Upper lobe of left lung (tissue), 6 donors: ENCODE measurements around the gene SDHA. TPM values are rescaled to one million over a fixed set of nuclear protein-coding genes. Genes with fewer than 3 reads are reported as not detected.

Source experiments
- ATAC-seq, 2 donors: fragments of 200-7000 bp; cut with Tn5 transposase; one replicate each; pipeline ENCODE4 v1.9.1; 2022; ENCODE audit warnings: mild to moderate bottlenecking in 2 of 2, moderate library complexity in 2 of 2; ENCODE audit not compliant: low FRiP score in 2 of 2
- DNase-seq, 2 donors: peaks; one replicate each; pipeline ENCODE4 v3.0.0-alpha.2; 2019 to 2020
- H3K27ac ChIP-seq, 4 donors: fragments of 200-600 bp; sonication (generic); one replicate each; pipeline ENCODE4 v1.5.1; 2016 to 2019
- H3K27me3 ChIP-seq, 4 donors: fragments of 200-600 bp; sonication (generic); one replicate each; pipeline ENCODE4 v1.5.1; 2017 to 2019
- H3K36me3 ChIP-seq, 4 donors: fragments of 200-600 bp; sonication (generic); one replicate each; pipeline ENCODE4 v1.5.1; 2016 to 2019
- H3K4me1 ChIP-seq, 4 donors: fragments of 200-600 bp; sonication (generic); one replicate each; pipeline ENCODE4 v1.5.1; 2018 to 2019
- H3K4me3 ChIP-seq, 4 donors: fragments of 200-600 bp; sonication (generic); one replicate each; pipeline ENCODE4 v1.5.1; 2017 to 2019; ENCODE audit warnings: mild to moderate bottlenecking in 2 of 4, moderate library complexity in 1 of 4
- H3K9me3 ChIP-seq, 4 donors: fragments of 200-600 bp; sonication (generic); one replicate each; pipeline ENCODE4 v1.5.1; 2018 to 2019
- EP300 ChIP-seq, 4 donors: sonication (generic); formaldehyde crosslinking; IDR thresholded peaks; one replicate each; pipeline ENCODE4 v1.5.1; 2017; ENCODE audit warnings: antibody characterized with exemption in 4 of 4, control low read depth in 2 of 4
- POLR2A ChIP-seq, 4 donors: fragments of 450-650 bp; IDR thresholded peaks; one replicate each; pipeline ENCODE4 v1.5.1; 2016 to 2017; ENCODE audit warnings: antibody characterized with exemption in 4 of 4, mild to moderate bottlenecking in 2 of 4
- POLR2AphosphoS5 ChIP-seq, 2 donors: sonication (generic); formaldehyde crosslinking; IDR thresholded peaks; one replicate each; pipeline ENCODE4 v1.5.1; 2017; ENCODE audit warnings: antibody characterized with exemption in 2 of 2
- WGBS, 2 donors: methylation state at CpG; one replicate each; pipeline ENCODE4 v1.1.5; 2017 to 2018; 5-methylcytosine and 5-hydroxymethylcytosine counted together
- total RNA-seq, 6 donors: library from RNA; depleted of rRNA in 4 of 6; stranded (reverse); fragments of >200 nt in 4 of 6; gene quantifications; one replicate each; pipeline versions ENCODE4 v1.1.0 to v1.2.1, GENCODE V29; 2016 to 2021
- TF ChIP-seq, protein P1 (sequence below), 6 experiments: fragments of 450-650 bp in 4 of 6; fragments of 200-600 bp in 2 of 6; sonication (generic) in 2 of 6; IDR thresholded peaks; one replicate each; pipeline ENCODE4 v1.5.1; 2016 to 2019; ENCODE audit warnings: antibody characterized with exemption in 6 of 6
- donor health status: DM: no; HTN: no; CAD: no; lungs with moderate emphysema.
- donor health status: DM: no; HTN: yes; CAD: no; lungs with severe emphysema.

SDHA gene
- total RNA-seq, 6 donors from 2014 or later = 64.0 to 123 (median 95.1) TPM

DNA sequence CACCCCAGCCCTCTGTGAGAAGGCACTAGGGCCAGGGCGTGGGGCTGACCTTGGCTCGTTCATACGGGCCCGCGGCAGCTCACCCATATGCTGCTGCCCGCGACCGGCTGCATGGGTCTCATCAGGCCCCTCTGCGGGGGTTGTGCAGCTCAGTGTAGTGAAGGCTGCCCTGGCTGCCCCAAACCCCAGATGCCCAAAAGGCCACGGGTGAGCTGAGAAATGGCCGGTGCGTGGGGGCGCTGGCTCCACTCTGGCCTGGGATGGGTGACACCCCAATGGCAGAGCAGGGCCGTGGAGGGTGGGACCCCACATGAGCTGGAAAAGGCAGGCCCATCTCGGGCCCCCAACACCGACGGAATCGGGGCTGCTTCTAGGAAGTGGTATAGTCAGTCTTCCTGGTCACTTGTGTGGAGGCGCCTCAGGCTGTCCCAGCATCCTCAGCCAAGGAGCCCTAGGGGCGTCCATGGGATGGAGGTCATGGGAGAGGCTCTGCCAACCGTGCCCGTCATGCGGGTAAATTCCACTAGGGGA lies 46.3 kb upstream of the SDHA start:
- Histone ChIP-seq H3K36me3 (no peaks in the 10 kb centered on the region), H3K4me1 (peaks cover 0 to 15% (median 4%) of the 10 kb centered on the region in 4 donors), H3K9me3 (no peaks in the 10 kb centered on the region), H3K27me3 (no peaks in the 10 kb centered on the region), H3K4me3 (no peak overlapping the region), H3K27ac (no peak overlapping the region)
- TF ChIP-seq POLR2AphosphoS5 (IDR thresholded peaks at IDR 0.05) = no peak
- TF ChIP-seq, protein P1, sequence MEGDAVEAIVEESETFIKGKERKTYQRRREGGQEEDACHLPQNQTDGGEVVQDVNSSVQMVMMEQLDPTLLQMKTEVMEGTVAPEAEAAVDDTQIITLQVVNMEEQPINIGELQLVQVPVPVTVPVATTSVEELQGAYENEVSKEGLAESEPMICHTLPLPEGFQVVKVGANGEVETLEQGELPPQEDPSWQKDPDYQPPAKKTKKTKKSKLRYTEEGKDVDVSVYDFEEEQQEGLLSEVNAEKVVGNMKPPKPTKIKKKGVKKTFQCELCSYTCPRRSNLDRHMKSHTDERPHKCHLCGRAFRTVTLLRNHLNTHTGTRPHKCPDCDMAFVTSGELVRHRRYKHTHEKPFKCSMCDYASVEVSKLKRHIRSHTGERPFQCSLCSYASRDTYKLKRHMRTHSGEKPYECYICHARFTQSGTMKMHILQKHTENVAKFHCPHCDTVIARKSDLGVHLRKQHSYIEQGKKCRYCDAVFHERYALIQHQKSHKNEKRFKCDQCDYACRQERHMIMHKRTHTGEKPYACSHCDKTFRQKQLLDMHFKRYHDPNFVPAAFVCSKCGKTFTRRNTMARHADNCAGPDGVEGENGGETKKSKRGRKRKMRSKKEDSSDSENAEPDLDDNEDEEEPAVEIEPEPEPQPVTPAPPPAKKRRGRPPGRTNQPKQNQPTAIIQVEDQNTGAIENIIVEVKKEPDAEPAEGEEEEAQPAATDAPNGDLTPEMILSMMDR (IDR thresholded peaks at IDR 0.05) = no peak
- TF ChIP-seq EP300 (IDR thresholded peaks at IDR 0.05) = no peak
- no peak for TF ChIP-seq POLR2A (IDR thresholded peaks at IDR 0.05)
- 94 to 95% methylated on average over 7 to 21 of the region's 23 CpGs for WGBS, 2 donors
- no peak for ATAC-seq
- peak in 1 of 2 donors; percentile 15 for DNase-seq

DNA sequence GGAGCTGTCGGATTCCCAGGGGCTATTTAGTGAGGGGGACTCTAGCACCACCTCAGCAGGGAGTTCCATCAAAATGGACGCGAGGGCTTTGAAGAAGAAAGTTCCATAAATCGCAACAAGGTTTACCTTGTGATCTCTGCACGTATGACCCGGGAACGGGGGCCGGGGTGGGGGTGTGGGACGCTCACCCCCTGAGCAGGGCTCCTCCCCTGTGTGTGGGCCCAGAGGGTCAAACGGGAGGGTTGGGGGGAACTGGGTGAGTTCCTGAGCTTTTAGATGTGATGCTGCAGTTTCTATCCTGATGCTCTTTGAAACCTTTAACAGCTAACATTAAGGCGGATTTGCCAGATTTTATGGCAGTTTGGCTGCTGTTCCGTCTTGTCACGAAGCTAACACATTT lies 45.7 kb upstream of the SDHA start:
- no peaks in the 10 kb centered on the region for H3K9me3 ChIP-seq
- DNase-seq (peak in 1 of 2 donors; percentile 3), ATAC-seq (no peak)
- H3K27me3 ChIP-seq = no peaks in the 10 kb centered on the region
- no peaks in the 10 kb centered on the region for H3K36me3 ChIP-seq
- TF ChIP-seq POLR2AphosphoS5 (IDR thresholded peaks at IDR 0.05) = no peak
- TF ChIP-seq, protein P1 (IDR thresholded peaks at IDR 0.05) = no peak
- TF ChIP-seq EP300 (IDR thresholded peaks at IDR 0.05) = no peak
- no peak for TF ChIP-seq POLR2A (IDR thresholded peaks at IDR 0.05)
- H3K4me1 ChIP-seq = peaks cover 0 to 15% (median 4%) of the 10 kb centered on the region in 4 donors
- 90 to 96% methylated on average over 11 to 13 of the region's 13 CpGs for WGBS, 2 donors
- H3K4me3 ChIP-seq = no peak overlapping the region
- no peak overlapping the region for H3K27ac ChIP-seq

DNA sequence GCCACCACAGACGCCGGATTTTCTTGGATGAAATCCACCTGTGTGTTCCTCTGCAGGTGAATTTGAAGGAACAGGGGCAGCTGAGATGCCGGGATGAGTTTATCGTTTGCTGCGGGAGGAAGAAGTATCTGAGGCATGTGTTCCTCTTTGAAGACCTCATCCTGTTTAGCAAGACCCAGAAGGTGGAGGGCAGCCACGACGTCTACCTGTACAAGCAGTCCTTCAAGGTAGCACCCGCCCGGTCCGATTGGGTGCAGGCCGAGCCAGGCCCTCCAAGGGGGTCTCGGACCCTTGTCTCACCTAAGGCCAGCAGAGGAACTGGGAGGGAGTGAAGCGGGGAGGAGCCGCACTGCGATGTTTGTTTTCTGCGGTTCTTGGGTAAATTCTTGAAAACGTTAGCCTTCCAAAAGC lies 45.3 kb upstream of the SDHA start:
- DNase-seq = peak in 1 of 2 donors; percentile 19
- no peak for ATAC-seq
- Histone ChIP-seq H3K9me3 (no peaks in the 10 kb centered on the region), H3K36me3 (no peaks in the 10 kb centered on the region), H3K27ac (no peak overlapping the region), H3K4me3 (no peak overlapping the region), H3K27me3 (no peaks in the 10 kb centered on the region), H3K4me1 (peaks cover 0 to 15% (median 4%) of the 10 kb centered on the region in 4 donors)
- 79 to 82% methylated on average over 14 to 17 of the region's 17 CpGs for WGBS, 2 donors
- TF ChIP-seq POLR2AphosphoS5 (IDR thresholded peaks at IDR 0.05) (no peak), POLR2A (IDR thresholded peaks at IDR 0.05) (no peak), EP300 (IDR thresholded peaks at IDR 0.05) (no peak)
- TF ChIP-seq, protein P1 (IDR thresholded peaks at IDR 0.05) = no peak

DNA sequence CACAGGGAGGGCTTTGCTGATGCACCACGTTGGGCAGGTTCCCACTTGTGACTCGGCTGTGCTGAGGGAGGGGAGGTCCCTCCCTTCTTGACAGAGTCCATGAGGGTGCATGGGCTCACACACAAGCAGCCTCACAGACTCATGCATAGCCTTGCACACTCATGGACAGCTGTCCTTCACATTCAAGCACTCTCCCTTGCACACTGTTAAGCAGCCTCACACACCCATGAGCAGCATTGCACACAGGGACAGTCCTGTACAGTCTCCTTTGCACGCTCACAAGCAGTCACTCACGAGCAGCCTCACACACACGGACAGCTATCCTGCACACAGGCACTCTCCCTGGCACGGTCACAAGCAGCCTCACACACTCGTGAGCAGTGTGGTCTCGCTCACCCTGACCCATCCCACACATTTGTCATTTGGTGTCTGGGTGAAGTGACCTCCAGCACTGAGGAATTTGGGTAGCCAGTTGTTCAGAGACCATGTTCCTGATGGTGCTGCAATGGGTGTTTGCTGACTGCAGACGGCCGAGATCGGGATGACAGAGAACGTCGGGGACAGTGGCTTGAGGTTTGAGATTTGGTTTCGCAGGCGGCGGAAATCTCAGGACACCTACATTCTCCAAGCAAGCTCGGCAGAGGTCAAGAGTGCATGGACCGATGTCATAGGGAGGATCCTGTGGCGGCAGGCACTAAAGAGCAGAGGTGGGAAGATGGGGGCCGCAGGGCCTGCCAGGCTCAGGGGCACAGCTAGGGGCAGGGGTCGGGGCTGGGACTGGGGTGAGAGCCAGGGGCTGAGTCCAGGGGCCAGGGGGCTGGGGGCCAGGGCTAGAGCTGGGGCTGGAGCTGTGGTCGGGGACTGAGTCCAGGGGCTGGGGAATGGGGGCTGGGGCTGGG lies 44.5 kb upstream of the SDHA start:
- peak in 1 of 2 donors; percentile 44 for DNase-seq
- no peak overlapping the region for H3K4me3 ChIP-seq
- no peaks in the 10 kb centered on the region for H3K27me3 ChIP-seq
- H3K4me1 ChIP-seq = peaks cover 0 to 11% (median 4%) of the 10 kb centered on the region in 4 donors
- TF ChIP-seq EP300 (IDR thresholded peaks at IDR 0.05) = no peak
- TF ChIP-seq POLR2AphosphoS5 (IDR thresholded peaks at IDR 0.05) = no peak
- TF ChIP-seq, protein P1 (IDR thresholded peaks at IDR 0.05) = no peak
- TF ChIP-seq POLR2A (IDR thresholded peaks at IDR 0.05) = no peak
- H3K36me3 ChIP-seq = no peaks in the 10 kb centered on the region
- no peak for ATAC-seq
- H3K27ac ChIP-seq = no peak overlapping the region
- WGBS, 2 donors = 85% methylated on average over 13 to 20 of the region's 22 CpGs
- no peaks in the 10 kb centered on the region for H3K9me3 ChIP-seq
